Lung (tissue), 16 donors: ENCODE measurements around the gene CT45A10. TPM values are rescaled to one million over a fixed set of nuclear protein-coding genes. Genes with fewer than 3 reads are reported as not detected.
A peak's percentile ranks its signal among the peaks of the same experiment; 100 is the strongest.

Source experiments
- ATAC-seq: fragments of 200-7000 bp; cut with Tn5 transposase; one replicate; pipeline ENCODE4 v1.9.1; 2020; ENCODE audit warnings: moderate number of reproducible peaks; ENCODE audit not compliant: insufficient read depth, low FRiP score
- DNase-seq, 3 donors: peaks; one replicate each; pipeline ENCODE4 v3.0.0-alpha.2; 2013 to 2017
- H3K27ac ChIP-seq, 2 donors: one replicate each; pipeline ENCODE4 v1.5.1; 2013; ENCODE audit warnings: mild to moderate bottlenecking in 2 of 2, moderate library complexity in 2 of 2, control low read depth in 1 of 2, inconsistent platforms in 1 of 2, low read depth in 1 of 2, low read length in 1 of 2
- H3K27me3 ChIP-seq, 3 donors: one replicate each; pipeline ENCODE4 v1.5.1; 2013; ENCODE audit warnings: low read length in 2 of 3; ENCODE audit not compliant: control insufficient read depth in 3 of 3, insufficient read depth in 3 of 3
- H3K36me3 ChIP-seq, 4 donors: one replicate each; pipeline ENCODE4 v1.5.1; 2013; ENCODE audit warnings: low read length in 4 of 4, mild to moderate bottlenecking in 1 of 4, moderate library complexity in 1 of 4; ENCODE audit not compliant: control insufficient read depth in 4 of 4, insufficient read depth in 4 of 4
- H3K4me1 ChIP-seq, 5 donors: one replicate each; pipeline ENCODE4 v1.5.1; 2013; ENCODE audit warnings: low read length in 5 of 5, mild to moderate bottlenecking in 2 of 5, moderate library complexity in 1 of 5; ENCODE audit not compliant: control insufficient read depth in 5 of 5, insufficient read depth in 5 of 5
- H3K4me3 ChIP-seq: one replicate; pipeline ENCODE4 v1.5.1; 2013; ENCODE audit warnings: mild to moderate bottlenecking, control low read depth, moderate library complexity
- H3K9ac ChIP-seq, 2 donors: one replicate each; pipeline ENCODE4 v1.5.1; 2013; ENCODE audit warnings: low read length in 2 of 2, control low read depth in 1 of 2; ENCODE audit not compliant: insufficient read depth in 1 of 2
- H3K9me3 ChIP-seq, 4 donors: one replicate each; pipeline ENCODE4 v1.5.1; 2013; ENCODE audit warnings: low read length in 3 of 4, mild to moderate bottlenecking in 1 of 4, moderate library complexity in 1 of 4; ENCODE audit not compliant: control insufficient read depth in 4 of 4, insufficient read depth in 3 of 4
- CTCF ChIP-seq: IDR thresholded peaks from 2 replicates; pipeline ENCODE4 v1.5.1; 2012; ENCODE audit warnings: mild to moderate bottlenecking; ENCODE audit errors: control extremely low read depth, extremely low read depth
- WGBS, 2 donors: extraction: QIAGEN DNeasy Blood & Tissue Kit; methylation state at CpG; one replicate each; pipeline ENCODE4 v1.1.7; 2013; 5-methylcytosine and 5-hydroxymethylcytosine counted together
- long read RNA-seq, 5 donors: transcript quantifications; one replicate each; lab custom pipeline, GENCODE V29; 2026
- polyA plus RNA-seq, 2 donors: library from polyadenylated mRNA; stranded (reverse); fragments of 200-250 nt; gene quantifications; one replicate each; pipeline ENCODE4 v1.2.1, GENCODE V29; 2013
- total RNA-seq, 2 donors: library from RNA; depleted of rRNA in 1 of 2; stranded (reverse); fragments of >200 nt in 1 of 2; gene quantifications; one replicate each; pipeline ENCODE4 v1.2.1, GENCODE V29; 2014 to 2021
- donor health status: control.
- donor health status: control.
- donor health status: Bipolar disorder and iron deficiency.
- donor health status: healthy.
- donor health status: DM: yes; HTN: yes; CAD: no.

The CT45A10 gene
- total RNA-seq (not detected), polyA plus RNA-seq (not detected)
- long read RNA-seq, donor 1, partial matches to known transcripts = 0 of 4 reads
- long read RNA-seq, donor 1, other reads (novel, unspliced or antisense) = 0 of 4 reads
- long read RNA-seq, donor 2, partial matches to known transcripts = 0 of 2 reads
- long read RNA-seq, donor 2, other reads (novel, unspliced or antisense) = 0 of 2 reads
- long read RNA-seq, donor 3, partial matches to known transcripts = 0 of 4 reads
- long read RNA-seq, donor 3, other reads (novel, unspliced or antisense) = 0 of 4 reads
- long read RNA-seq, donor 4, partial matches to known transcripts = 0 of 3 reads
- long read RNA-seq, donor 4, other reads (novel, unspliced or antisense) = 0 of 3 reads
- long read RNA-seq, donor 5, transcript CT45A10-202 (4 exons, 578 nt) = major isoform, 9 of 9 reads
- long read RNA-seq, donor 5, partial matches to known transcripts = 0 of 9 reads
- long read RNA-seq, donor 5, other reads (novel, unspliced or antisense) = 0 of 9 reads

DNA sequence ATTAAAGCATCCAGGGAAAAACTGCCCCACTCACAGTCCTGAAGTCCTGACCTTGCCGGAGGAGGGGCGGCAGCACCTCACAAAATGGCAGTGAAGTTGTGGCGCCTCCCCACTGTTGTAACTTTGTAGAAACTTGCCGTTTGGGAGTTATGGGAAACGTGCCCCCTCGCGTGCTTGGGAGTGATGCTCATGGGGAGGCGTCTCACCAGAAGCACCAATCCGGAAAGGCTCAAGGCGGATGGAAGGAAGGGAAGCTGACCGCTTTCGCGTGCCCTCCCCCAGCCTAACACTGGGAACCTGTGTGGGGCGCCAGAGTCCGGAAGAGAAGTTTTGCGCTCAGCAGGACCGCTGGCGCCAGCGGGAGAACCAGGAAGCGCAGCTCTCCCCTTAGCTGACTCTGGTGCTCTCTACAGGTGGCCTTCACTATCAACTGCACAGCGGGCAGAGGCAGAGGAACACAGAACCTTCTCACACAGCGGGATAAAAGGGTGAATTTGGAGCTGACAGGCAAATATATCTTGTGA lies at the start of gene CT45A10, which contains the start of gene SAGE1:
TSS of gene CT45A10 (minus strand) at position 151 of the 524 bp plus-strand sequence. CDS start 8,100 bp downstream, outside the sequence.
TSS of gene SAGE1 (plus strand) at position 423 of the 524 bp plus-strand sequence. CDS start 2,527 bp downstream, outside the sequence.
- no peaks in the 10 kb centered on the region for H3K4me1 ChIP-seq
- no peak within 1 kb of the TSS for H3K4me3 ChIP-seq
- TF ChIP-seq CTCF = no peak
- H3K27ac ChIP-seq = no peak within 1 kb of the TSS
- H3K9ac ChIP-seq = no peak within 1 kb of the TSS
- H3K36me3 ChIP-seq = no peaks in the 10 kb centered on the region
- 81 to 96% methylated on average over 19 to 22 of the region's 22 CpGs for WGBS, 2 donors
- no peak for DNase-seq
- ATAC-seq = no peak
- peaks cover 0 to 4% (median 0%) of the 10 kb centered on the region in 4 donors for H3K9me3 ChIP-seq
- no peaks in the 10 kb centered on the region for H3K27me3 ChIP-seq

- Histone ChIP-seq H3K4me3 (no peak overlapping the region), H3K36me3 (peaks cover 0 to 1% (median 0%) of the 10 kb centered on the region in 4 donors), H3K9me3 (no peaks in the 10 kb centered on the region), H3K27me3 (peaks cover 0 to 7% (median 0%) of the 10 kb centered on the region in 3 donors), H3K27ac (no peak overlapping the region), H3K4me1 (no peaks in the 10 kb centered on the region), H3K9ac (no peak overlapping the region)
- DNase-seq (peak; percentile 19 to 49 (median 29)), ATAC-seq (peak; percentile 72)
- WGBS, 2 donors = 41 to 53% methylated on average over 17 to 19 of the region's 19 CpGs
- peak; percentile 35 for TF ChIP-seq CTCF
These were observed 38.6 kb upstream of the CT45A10 start for GRCh38 chrX:135931644-135932487.

DNA sequence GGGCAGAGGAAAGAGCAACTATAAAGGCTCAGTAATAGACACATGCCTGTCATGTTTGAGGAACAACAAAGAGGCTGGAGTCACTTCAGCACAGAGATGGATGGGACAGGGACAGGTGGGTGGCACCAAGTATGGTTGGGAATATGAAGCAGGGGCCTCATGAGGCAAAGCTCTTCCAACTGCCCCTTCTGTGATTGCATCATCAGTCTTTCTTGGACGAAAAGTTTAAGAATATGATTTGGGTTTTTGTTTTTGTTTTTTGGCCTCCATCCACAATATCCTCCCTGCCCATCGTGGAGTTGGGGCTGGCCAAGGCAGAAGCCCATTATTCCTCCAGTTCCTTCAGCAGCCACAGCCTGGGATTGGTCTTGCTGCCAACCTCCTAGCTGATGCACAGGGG lies 34.7 kb upstream of the CT45A10 start:
- H3K9ac ChIP-seq = no peak overlapping the region
- H3K27me3 ChIP-seq = peaks cover 2 to 7% (median 3%) of the 10 kb centered on the region in 3 donors
- H3K36me3 ChIP-seq = no peaks in the 10 kb centered on the region
- DNase-seq (peak in 1 of 3 donors; percentile 1), ATAC-seq (no peak)
- H3K4me1 ChIP-seq = no peaks in the 10 kb centered on the region
- H3K9me3 ChIP-seq = peaks cover 0 to 3% (median 0%) of the 10 kb centered on the region in 4 donors
- no peak overlapping the region for H3K4me3 ChIP-seq
- no peak for TF ChIP-seq CTCF
- 36 to 66% methylated on average over 2 of the region's 2 CpGs for WGBS, 2 donors
- H3K27ac ChIP-seq = no peak overlapping the region
